NCI-H1436 (cell line): ENCODE data around the gene CEP57L1.
A peak's percentile ranks its signal among the peaks of the same experiment; 100 is the strongest.

ENCODE experiments used
- DNase-seq: peaks from one replicate; lab custom pipeline; 2025; lab: John Stamatoyannopoulos, UW

Gene CEP57L1

GRCh38 chr6:109095036-109095834 lies at the start of gene CEP57L1:
Gene CEP57L1 (plus strand): TSS chr6:109095507. CDS start chr6:109145222, 49,715 bp downstream.
- peak; percentile 97 for DNase-seq

GRCh38 chr6:109048176-109048575 lies 47.1 kb upstream of the CEP57L1 start:
- DNase-seq = no peak

GRCh38 chr6:109048670-109049415 lies 46.5 kb upstream of the CEP57L1 start:
- no peak for DNase-seq

- no peak for DNase-seq
These were observed 45.3 kb upstream of the CEP57L1 start for GRCh38 chr6:109050012-109050411.

- no peak for DNase-seq
These were observed 44.7 kb upstream of the CEP57L1 start for GRCh38 chr6:109050447-109051102.

GRCh38 chr6:109051301-109052017 lies 43.8 kb upstream of the CEP57L1 start:
- no peak for DNase-seq

GRCh38 chr6:109052018-109052651 lies 43.2 kb upstream of the CEP57L1 start:
- no peak for DNase-seq

- no peak for DNase-seq
These were observed 42.5 kb upstream of the CEP57L1 start for GRCh38 chr6:109052852-109053251.

GRCh38 chr6:109053336-109053735 lies 42.0 kb upstream of the CEP57L1 start:
- DNase-seq = no peak

- DNase-seq = no peak
These were observed 39.5 kb upstream of the CEP57L1 start for GRCh38 chr6:109055771-109056235.

GRCh38 chr6:109056661-109057060 lies 38.6 kb upstream of the CEP57L1 start:
- no peak for DNase-seq

GRCh38 chr6:109058620-109059019 lies 36.7 kb upstream of the CEP57L1 start:
- no peak for DNase-seq

GRCh38 chr6:109059153-109059552 lies 36.2 kb upstream of the CEP57L1 start:
- no peak for DNase-seq

GRCh38 chr6:109059571-109060021 lies 35.7 kb upstream of the CEP57L1 start:
- DNase-seq = no peak

GRCh38 chr6:109060571-109060970 lies 34.7 kb upstream of the CEP57L1 start:
- no peak for DNase-seq

GRCh38 chr6:109062216-109062615 lies 33.1 kb upstream of the CEP57L1 start:
- no peak for DNase-seq

GRCh38 chr6:109062767-109063352 lies 32.4 kb upstream of the CEP57L1 start:
- no peak for DNase-seq

- no peak for DNase-seq
These were observed 25.6 kb upstream of the CEP57L1 start for GRCh38 chr6:109069746-109070145.

- DNase-seq = no peak
These were observed 24.0 kb upstream of the CEP57L1 start for GRCh38 chr6:109071125-109071917.
